HG02970 (cell line): Measurements from ENCODE around the gene CRLF2.
"Not testable (repeated sequence)": the region's sequence is repeated elsewhere in the genome, so short reads cannot be mapped to it uniquely, and the experiment has no call there.

Experiments used
- ATAC-seq: cut with Tn5 transposase; IDR thresholded peaks from one replicate; pipeline ENCODE4 v1.9.1; 2021; ENCODE audit warnings: mild to moderate bottlenecking, moderate library complexity, moderate number of reproducible peaks; ENCODE audit not compliant: unreplicated experiment, low FRiP score

Gene CRLF2, protein sequence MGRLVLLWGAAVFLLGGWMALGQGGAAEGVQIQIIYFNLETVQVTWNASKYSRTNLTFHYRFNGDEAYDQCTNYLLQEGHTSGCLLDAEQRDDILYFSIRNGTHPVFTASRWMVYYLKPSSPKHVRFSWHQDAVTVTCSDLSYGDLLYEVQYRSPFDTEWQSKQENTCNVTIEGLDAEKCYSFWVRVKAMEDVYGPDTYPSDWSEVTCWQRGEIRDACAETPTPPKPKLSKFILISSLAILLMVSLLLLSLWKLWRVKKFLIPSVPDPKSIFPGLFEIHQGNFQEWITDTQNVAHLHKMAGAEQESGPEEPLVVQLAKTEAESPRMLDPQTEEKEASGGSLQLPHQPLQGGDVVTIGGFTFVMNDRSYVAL

DNA sequence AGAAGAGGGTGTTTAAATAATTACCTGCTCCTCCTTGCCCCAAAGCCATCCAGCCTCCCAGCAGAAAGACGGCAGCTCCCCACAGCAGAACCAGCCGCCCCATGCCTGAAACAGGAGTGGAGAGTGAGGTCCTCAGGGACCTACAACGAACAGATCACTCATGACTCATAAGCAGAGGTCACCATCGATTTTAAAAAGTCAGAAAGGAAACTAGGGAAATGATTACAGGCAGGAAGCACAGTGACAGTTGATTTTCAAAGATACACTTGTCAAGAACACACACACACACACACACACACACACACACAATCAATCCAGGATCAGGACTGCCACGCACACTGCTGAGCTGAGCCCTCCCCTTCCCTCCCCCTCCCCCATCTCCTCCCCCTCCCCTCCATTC, at the start of gene CRLF2:
Gene CRLF2 (minus strand): TSS at position 118 of the 400 bp plus-strand sequence. CDS start 15 bp downstream, at position 103.
- no peak for ATAC-seq

DNA sequence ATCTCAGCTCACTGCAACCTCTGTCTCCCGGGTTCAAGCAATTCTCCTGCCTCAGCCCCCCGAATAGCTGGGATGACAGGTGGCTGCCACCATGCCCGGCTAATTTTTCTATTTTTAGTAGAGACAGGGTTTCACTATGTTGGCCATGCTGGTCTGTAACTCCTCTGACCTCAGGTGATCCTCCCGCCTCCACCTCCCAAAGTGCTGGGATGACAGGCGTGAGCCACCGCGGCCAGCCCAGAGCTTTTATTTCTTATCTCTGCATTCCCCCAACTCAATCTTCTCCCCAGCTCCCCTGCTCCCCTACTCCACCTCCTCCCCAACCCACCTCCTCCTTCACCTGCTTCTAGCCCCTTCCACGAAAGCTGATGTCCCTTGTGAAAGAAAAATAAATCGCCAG, 49.3 kb upstream of the CRLF2 start:
- not testable (repeated sequence) for ATAC-seq

GRCh38 chrX:1261285-1261684, 48.8 kb upstream of the CRLF2 start:
- ATAC-seq: no peak

GRCh38 chrX:1252861-1253260, 40.4 kb upstream of the CRLF2 start:
- no peak for ATAC-seq

DNA sequence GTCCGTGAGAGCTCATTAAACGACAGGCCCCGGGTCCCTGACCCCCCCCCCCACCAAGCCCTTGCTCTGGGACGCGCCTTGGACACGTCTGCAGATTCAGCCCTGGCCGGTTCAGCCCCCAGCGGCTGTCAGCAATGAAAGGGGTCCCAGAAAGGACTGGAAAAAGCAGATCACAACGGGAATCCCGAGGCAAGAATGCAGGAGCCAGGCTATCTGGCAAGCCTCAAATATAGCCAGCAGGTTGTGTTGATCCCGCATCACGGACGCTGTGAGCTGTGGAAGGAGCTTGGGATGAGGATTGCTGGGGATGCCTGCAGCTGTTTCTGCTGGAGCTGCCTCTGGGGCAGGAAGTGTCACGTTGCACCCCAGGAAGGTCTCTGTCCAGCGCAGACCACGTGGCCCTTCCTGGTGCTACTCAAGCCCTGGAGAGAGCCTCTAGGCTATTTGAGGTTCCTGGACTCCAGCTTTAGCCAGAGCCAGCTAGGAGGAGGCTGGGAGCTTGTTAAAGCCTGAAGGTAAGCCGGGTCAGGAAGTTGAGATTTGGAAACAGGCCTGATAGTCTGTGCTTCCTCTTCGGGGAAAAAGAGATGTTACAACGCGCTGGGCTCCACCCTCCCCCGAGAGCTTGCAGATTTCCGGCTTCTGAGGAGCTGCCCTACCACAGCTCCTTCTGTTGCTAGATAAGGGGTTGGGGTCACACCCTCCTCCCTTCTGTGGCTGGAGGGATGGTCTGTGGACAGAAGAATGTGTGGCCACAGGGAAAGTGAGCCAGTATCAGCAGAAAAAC, 36.8 kb upstream of the CRLF2 start:
- no peak for ATAC-seq

DNA sequence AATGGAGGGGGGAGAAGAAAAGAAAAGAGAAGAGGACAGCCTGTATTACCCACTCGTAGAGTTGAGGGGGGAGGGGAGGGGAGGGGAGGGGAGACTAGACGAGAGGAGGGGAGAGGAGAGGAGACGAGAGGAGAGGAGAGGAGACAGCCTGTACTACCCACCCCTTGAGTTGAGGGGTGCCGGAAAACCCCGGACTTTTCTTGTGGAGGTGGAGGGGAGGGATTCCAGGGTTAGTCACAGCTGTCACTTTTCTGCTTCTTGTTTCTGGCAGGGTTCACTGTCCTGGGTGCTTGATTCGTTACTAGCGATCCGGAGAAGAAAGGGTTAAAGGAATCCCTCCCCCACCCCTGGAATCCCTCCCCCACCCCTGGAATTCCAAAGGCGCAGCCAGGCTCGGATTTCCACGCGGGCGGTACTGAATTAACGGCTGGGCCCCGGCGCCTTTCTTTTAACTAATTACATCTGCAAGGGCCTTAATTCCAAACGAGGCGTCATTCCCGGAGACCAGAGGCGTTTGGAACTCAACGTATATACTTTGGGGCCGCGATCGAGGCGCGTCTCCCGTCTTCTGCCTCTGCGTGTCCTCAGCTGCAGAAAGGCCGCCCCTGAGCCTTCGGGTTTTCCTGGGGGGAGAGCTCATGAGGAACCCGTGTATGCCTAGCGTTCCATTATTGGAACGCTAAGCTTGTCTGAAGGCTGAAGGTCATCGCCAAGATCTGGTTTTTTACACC, 36.0 kb upstream of the CRLF2 start:
- ATAC-seq: no peak

- no peak for ATAC-seq
Observed at GRCh38 chrX:1246816-1247215, 34.4 kb upstream of the CRLF2 start.

DNA sequence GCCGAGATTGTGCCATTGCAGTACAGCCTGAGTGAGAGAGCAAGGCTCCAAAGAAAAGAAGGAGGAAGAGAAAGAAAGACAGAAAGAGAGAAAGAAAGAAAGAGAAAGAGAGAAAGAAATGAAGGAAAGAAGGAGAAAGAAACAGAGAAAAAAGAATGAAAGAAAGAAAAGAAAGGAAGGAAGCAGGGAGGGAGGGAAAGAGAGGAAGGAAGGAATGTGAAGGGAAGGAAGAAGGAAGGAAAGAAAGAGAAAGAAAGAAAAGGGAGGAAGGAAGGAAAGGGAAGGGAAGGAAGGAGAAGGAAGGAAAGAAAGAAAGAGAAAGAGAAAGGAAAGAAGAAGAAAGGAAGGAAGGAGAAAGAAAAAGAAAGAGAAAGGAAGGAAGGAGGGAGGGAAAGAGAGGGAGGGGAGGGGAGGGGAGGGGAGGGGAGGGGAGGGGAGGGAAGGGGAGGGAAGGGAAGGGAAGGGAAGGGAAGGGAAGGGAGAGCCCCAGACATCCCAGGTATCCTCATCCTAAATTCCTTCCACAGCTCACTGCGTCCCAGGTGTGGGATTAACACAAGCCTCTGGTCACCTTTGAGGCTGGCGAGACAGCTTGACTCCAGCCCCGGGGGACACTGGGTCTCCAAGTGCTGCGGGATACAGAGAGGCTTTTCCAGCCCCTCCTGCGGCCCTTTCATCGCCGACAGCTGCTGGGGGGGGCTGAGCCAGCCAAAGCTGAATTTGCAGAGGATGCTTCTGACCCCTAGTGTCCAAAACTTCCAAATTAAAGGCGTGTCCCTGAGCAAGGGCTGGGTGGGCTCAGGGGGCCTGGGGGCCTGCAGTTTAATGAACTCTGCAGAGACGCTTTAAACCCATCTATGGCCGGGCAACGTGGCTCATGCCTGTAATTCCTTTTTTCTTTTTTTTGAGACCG, 32.0 kb upstream of the CRLF2 start:
- ATAC-seq: no peak

DNA sequence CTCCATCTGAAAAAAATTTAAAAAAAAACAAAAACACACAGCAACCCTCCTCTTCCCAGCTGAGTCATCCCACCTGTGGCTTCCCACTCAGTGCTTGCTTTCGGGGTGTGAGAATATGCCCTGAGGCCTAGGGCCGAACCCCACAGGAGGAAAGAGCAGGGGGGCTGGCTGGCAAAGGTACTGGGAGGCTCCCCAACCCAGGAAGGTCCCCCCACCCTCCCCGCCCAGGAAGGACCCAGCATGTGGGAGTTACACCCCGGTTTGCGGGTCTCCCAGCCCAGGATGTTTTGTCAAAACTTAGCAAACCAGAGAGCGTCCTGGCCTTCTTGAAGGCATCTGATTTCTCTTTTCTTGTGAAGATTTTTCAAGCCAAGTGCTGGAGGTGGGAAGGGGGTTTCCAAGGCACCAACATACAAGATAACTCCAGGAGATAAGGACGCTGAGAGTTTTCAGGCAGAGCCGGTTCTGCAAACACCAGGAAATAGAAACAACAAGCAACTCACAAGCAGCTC, 30.5 kb upstream of the CRLF2 start:
- ATAC-seq: no peak

GRCh38 chrX:1240551-1240950, 28.1 kb upstream of the CRLF2 start:
- ATAC-seq: not testable (repeated sequence)

DNA sequence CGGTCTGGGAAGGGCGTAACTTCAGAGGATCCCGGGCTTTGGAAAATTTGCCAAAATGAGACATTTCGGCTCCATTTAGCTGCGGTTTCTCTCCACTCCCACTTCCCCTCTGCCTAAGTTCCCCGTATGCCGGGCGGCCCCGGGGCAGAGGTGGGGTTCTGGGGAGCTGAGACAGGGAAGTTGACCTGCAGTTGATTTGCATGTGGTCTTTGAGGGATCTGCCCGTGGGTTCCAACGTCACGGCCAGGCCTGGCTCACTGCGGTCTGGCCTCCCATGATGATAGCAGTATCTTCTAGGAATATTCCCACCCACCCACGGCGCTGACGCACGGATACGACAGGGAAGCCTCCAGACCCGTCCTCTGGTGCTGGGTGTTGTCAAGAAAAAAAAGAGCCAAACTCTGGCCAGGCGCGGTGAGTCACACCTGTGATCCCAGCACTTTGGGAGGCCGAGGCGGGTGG, 27.3 kb upstream of the CRLF2 start:
- no peak for ATAC-seq

- ATAC-seq: no peak
Observed at GRCh38 chrX:1231850-1232465, 19.5 kb upstream of the CRLF2 start.

DNA sequence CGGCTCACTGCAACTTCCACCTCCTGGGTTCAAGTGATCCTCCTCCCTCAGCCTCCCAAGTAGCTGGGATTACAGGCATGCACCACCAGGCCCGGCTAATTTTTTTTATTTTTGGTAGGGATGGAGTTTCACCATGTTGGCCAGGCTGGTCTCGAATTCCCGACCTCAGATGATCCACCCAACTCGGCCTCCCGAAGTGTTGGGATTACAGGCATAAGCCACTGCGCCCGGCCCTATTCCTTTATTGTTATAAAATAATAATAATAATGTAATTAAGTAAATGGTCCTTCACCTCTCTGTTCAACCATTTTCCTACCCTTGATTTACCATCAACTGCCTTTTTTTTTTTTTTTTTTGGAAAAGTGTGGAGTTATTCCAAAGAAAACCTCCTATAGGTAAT, 15.7 kb upstream of the CRLF2 start:
- not testable (repeated sequence) for ATAC-seq

- no peak for ATAC-seq
Observed at GRCh38 chrX:1226249-1226648, 13.8 kb upstream of the CRLF2 start.

DNA sequence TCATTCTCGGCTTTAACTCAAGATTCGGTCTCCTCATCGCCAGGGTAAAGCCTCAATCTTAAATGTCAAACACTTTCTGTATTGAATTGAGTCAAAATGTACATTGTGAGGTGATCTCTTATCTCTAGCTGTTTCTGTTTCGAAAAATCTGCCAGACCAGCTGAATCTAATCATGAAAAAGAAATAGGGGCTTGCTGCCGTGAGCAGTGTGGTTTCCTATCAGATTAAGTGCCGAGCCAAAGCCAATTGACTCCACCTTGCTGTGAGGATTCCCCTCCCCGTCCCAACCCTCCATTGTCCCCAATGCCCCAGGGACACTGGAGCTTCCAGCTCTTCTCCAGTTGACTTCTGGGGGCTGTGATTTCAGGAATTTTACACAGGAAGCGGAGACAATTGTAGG, 12.5 kb upstream of the CRLF2 start:
- ATAC-seq: no peak

GRCh38 chrX:1223242-1223600, 10.8 kb upstream of the CRLF2 start:
- ATAC-seq: no peak

GRCh38 chrX:1222531-1223241, 10.2 kb upstream of the CRLF2 start:
- ATAC-seq: no peak

DNA sequence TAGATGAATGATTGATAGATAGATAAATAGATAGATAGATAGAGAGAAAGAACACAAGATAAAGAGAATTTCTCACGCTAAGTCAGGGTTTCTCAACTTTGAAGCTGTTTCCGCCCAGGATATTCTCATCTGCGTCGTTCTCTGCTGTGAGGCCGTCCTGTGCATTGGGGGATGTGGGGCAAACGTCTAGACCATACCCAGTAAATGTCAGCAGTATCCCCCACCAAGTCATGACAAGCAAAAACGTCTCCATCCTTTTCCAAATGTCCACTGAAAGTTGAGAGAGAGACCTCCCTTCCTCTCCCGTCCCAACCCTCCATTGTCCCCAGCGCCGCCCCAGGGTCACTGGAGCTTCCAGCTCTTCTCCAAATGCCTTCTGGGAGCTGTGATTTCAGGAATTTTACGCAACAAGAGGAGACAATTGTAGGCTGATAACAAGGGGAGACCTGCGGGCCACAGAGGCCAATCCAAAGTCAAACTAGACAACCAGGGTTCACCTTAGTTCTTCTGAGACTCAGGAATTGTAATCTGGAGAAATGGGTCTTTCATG, 8.9 kb upstream of the CRLF2 start:
- no peak for ATAC-seq

GRCh38 chrX:1218286-1218685, 5.8 kb upstream of the CRLF2 start:
- no peak for ATAC-seq
